ENCODE measurements around the gene SCAPER.
"Not testable (repeated sequence)": the region's sequence is repeated elsewhere in the genome, so short reads cannot be mapped to it uniquely, and the experiment has no call there.

The SCAPER gene

GRCh38 chr15:76864586-76864985 is 40.6 kb downstream of the SCAPER start:
- in situ Hi-C loops (cut with MboI; ENCODE audit: low sequenced_read_pairs), result no loop called here

- in situ Hi-C loops (cut with MboI; ENCODE audit: low sequenced_read_pairs), result no loop called here
These were observed 41.4 kb downstream of the SCAPER start for GRCh38 chr15:76863693-76864092.

- in situ Hi-C loops (cut with MboI; ENCODE audit: low sequenced_read_pairs), result no loop called here
These were observed 42.0 kb downstream of the SCAPER start for GRCh38 chr15:76863123-76863522.

GRCh38 chr15:76861815-76862397 is 43.2 kb downstream of the SCAPER start:
- in situ Hi-C loops (cut with MboI; ENCODE audit: low sequenced_read_pairs), result no loop called here

- in situ Hi-C loops (cut with MboI; ENCODE audit: low sequenced_read_pairs), result no loop called here
These were observed 44.9 kb downstream of the SCAPER start for GRCh38 chr15:76860201-76860600.

GRCh38 chr15:76850367-76850766 is 54.8 kb downstream of the SCAPER start:
- in situ Hi-C loops (cut with MboI; ENCODE audit: low sequenced_read_pairs), result not testable (repeated sequence)

GRCh38 chr15:76846782-76847181 is 58.4 kb downstream of the SCAPER start:
- in situ Hi-C loops (cut with MboI; ENCODE audit: low sequenced_read_pairs), result no loop called here

- in situ Hi-C loops (cut with MboI; ENCODE audit: low sequenced_read_pairs), result no loop called here
These were observed 61.0 kb downstream of the SCAPER start for GRCh38 chr15:76844096-76844495.

- in situ Hi-C loops (cut with MboI; ENCODE audit: low sequenced_read_pairs), result no loop called here
These were observed 61.9 kb downstream of the SCAPER start for GRCh38 chr15:76843269-76843668.

- in situ Hi-C loops (cut with MboI; ENCODE audit: low sequenced_read_pairs), result no loop called here
These were observed 64.2 kb downstream of the SCAPER start for GRCh38 chr15:76840830-76841460.

GRCh38 chr15:76839173-76839572 is 66.0 kb downstream of the SCAPER start:
- in situ Hi-C loops (cut with MboI; ENCODE audit: low sequenced_read_pairs), result no loop called here

GRCh38 chr15:76837474-76837873 is 67.7 kb downstream of the SCAPER start:
- in situ Hi-C loops (cut with MboI; ENCODE audit: low sequenced_read_pairs), result no loop called here

GRCh38 chr15:76829939-76830338 is 75.2 kb downstream of the SCAPER start:
- in situ Hi-C loops (cut with MboI; ENCODE audit: low sequenced_read_pairs), result no loop called here

- in situ Hi-C loops (cut with MboI; ENCODE audit: low sequenced_read_pairs), result no loop called here
These were observed 81.2 kb downstream of the SCAPER start for GRCh38 chr15:76823890-76824289.

- in situ Hi-C loops (cut with MboI; ENCODE audit: low sequenced_read_pairs), result no loop called here
These were observed 81.8 kb downstream of the SCAPER start for GRCh38 chr15:76823303-76823702.

- in situ Hi-C loops (cut with MboI; ENCODE audit: low sequenced_read_pairs), result not testable (repeated sequence)
These were observed 86.2 kb downstream of the SCAPER start for GRCh38 chr15:76818926-76819325.

- in situ Hi-C loops (cut with MboI; ENCODE audit: low sequenced_read_pairs), result no loop called here
These were observed 89.7 kb downstream of the SCAPER start for GRCh38 chr15:76815421-76815820.

- in situ Hi-C loops (cut with MboI; ENCODE audit: low sequenced_read_pairs), result no loop called here
These were observed 92.8 kb downstream of the SCAPER start for GRCh38 chr15:76812381-76812780.

- in situ Hi-C loops (cut with MboI; ENCODE audit: low sequenced_read_pairs), result no loop called here
These were observed 95.6 kb downstream of the SCAPER start for GRCh38 chr15:76809412-76810103.

GRCh38 chr15:76803049-76803571 is 102.0 kb downstream of the SCAPER start:
- in situ Hi-C loops (cut with MboI; ENCODE audit: low sequenced_read_pairs), result no loop called here

- in situ Hi-C loops (cut with MboI; ENCODE audit: low sequenced_read_pairs), result no loop called here
These were observed 102.7 kb downstream of the SCAPER start for GRCh38 chr15:76802411-76802810.

- in situ Hi-C loops (cut with MboI; ENCODE audit: low sequenced_read_pairs), result no loop called here
These were observed 105.4 kb downstream of the SCAPER start for GRCh38 chr15:76799760-76800159.

Measured in hTERT RPE-1 (cell line).